ENCODE data around the gene AHCYL1. TPM values are rescaled to one million over a fixed set of nuclear protein-coding genes. Genes with fewer than 3 reads are reported as not detected.

Gene AHCYL1
- total RNA-seq, 2 experiments from 2014 or later: 89.6 to 92.3 TPM

- Mint-ChIP-seq H3K27me3 (no peaks in the 10 kb centered on the region), H3K36me3 (peaks cover 11% of the 10 kb centered on the region), H3K9me3 (no peaks in the 10 kb centered on the region), H3K4me3 (no peak overlapping the region), H3K4me1 (ENCODE audit: low read depth) (peaks cover 58% of the 10 kb centered on the region), H3K27ac (no peak overlapping the region)
- intact Hi-C loops (cut with micrococcal nuclease): no loop called here
- CTCF ChIA-PET: no interaction called here
- POLR2A ChIA-PET: no interaction called here
- no peak for DNase-seq
These were observed 5.1 kb downstream of the AHCYL1 start for GRCh38 chr1:109989506-109990301.

- intact Hi-C loops (cut with micrococcal nuclease): no loop called here
- Mint-ChIP-seq H3K27me3 (no peaks in the 10 kb centered on the region), H3K36me3 (peaks cover 10% of the 10 kb centered on the region), H3K9me3 (no peaks in the 10 kb centered on the region), H3K4me1 (ENCODE audit: low read depth) (peaks cover 59% of the 10 kb centered on the region), H3K4me3 (no peak overlapping the region), H3K27ac (no peak overlapping the region)
- no peak for DNase-seq
- ChIA-PET POLR2A (no interaction called here), CTCF (interaction anchor here (0.7 kb wide), 1 partner anchor 213 kb away, joined by 3 read pairs; no protein-coding TSS in a partner anchor)
These were observed 5.7 kb downstream of the AHCYL1 start for GRCh38 chr1:109990302-109990653.

GRCh38 chr1:109991400-109991925 is 6.9 kb downstream of the AHCYL1 start:
- ChIA-PET CTCF (interaction anchor here (0.6 to 1.5 kb wide), 3 partner anchors 20 to 386 kb away, joined by 3 to 4 read pairs (median 4); no protein-coding TSS in a partner anchor), POLR2A (no interaction called here)
- Mint-ChIP-seq H3K36me3 (peaks cover 15% of the 10 kb centered on the region), H3K9me3 (no peaks in the 10 kb centered on the region), H3K4me1 (ENCODE audit: low read depth) (peaks cover 57% of the 10 kb centered on the region), H3K4me3 (no peak overlapping the region), H3K27ac (no peak overlapping the region), H3K27me3 (no peaks in the 10 kb centered on the region)
- no peak for DNase-seq
- intact Hi-C loops (cut with micrococcal nuclease): no loop called here

GRCh38 chr1:109993885-109994284 is 9.3 kb downstream of the AHCYL1 start:
- Mint-ChIP-seq H3K9me3 (no peaks in the 10 kb centered on the region), H3K4me3 (no peak overlapping the region), H3K36me3 (peaks cover 11% of the 10 kb centered on the region), H3K27ac (no peak overlapping the region), H3K27me3 (no peaks in the 10 kb centered on the region), H3K4me1 (ENCODE audit: low read depth) (peaks cover 40% of the 10 kb centered on the region)
- intact Hi-C loops (cut with micrococcal nuclease): loop anchor here (1.0 kb wide), 2 partner anchors 9 to 10 kb away; no protein-coding TSS in a partner anchor
- CTCF ChIA-PET: interaction anchor here (1.6 to 8.6 kb wide), 3 partner anchors 9 to 354 kb away, joined by 4 to 69 read pairs (median 9); partner anchors contain the start of gene AHCYL1
- POLR2A ChIA-PET: interaction anchor here (0.8 to 2.0 kb wide), 3 partner anchors 8 to 10 kb away, joined by 3 to 7 read pairs (median 6); partner anchors contain the start of gene AHCYL1
- peak; percentile 43 for DNase-seq

GRCh38 chr1:109994654-109995053 is 10.1 kb downstream of the AHCYL1 start:
- ChIA-PET CTCF (interaction anchor here (1.6 to 8.6 kb wide), 3 partner anchors 10 to 355 kb away, joined by 4 to 69 read pairs (median 9); partner anchors contain the start of gene AHCYL1), POLR2A (interaction anchor here (1.3 to 1.4 kb wide), 2 partner anchors 9 to 10 kb away, joined by 5 to 7 read pairs; partner anchors contain the start of gene AHCYL1)
- DNase-seq: no peak
- intact Hi-C loops (cut with micrococcal nuclease): loop anchor here (1.0 kb wide), 1 partner anchor 10 kb away; no protein-coding TSS in a partner anchor
- H3K4me1 Mint-ChIP-seq (ENCODE audit: low read depth): peaks cover 38% of the 10 kb centered on the region
- H3K4me3 Mint-ChIP-seq: no peak overlapping the region
- H3K27me3 Mint-ChIP-seq: no peaks in the 10 kb centered on the region
- H3K36me3 Mint-ChIP-seq: peaks cover 9% of the 10 kb centered on the region
- H3K27ac Mint-ChIP-seq: no peak overlapping the region
- no peaks in the 10 kb centered on the region for H3K9me3 Mint-ChIP-seq

GRCh38 chr1:109995536-109995935 is 11.0 kb downstream of the AHCYL1 start:
- no peaks in the 10 kb centered on the region for H3K9me3 Mint-ChIP-seq
- POLR2A ChIA-PET: interaction anchor here (1.3 kb wide), 1 partner anchor 11 kb away, joined by 5 read pairs; the partner anchor contains the start of gene AHCYL1

GRCh38 chr1:109996476-109996875 is 11.9 kb downstream of the AHCYL1 start:
- no peak for DNase-seq
- no peak overlapping the region for H3K4me3 Mint-ChIP-seq
- H3K36me3 Mint-ChIP-seq: peaks cover 8% of the 10 kb centered on the region
- CTCF ChIA-PET: interaction anchor here (1.5 to 8.6 kb wide), 2 partner anchors 12 to 14 kb away, joined by 3 to 69 read pairs; partner anchors contain the start of gene AHCYL1
- POLR2A ChIA-PET: no interaction called here
- intact Hi-C loops (cut with micrococcal nuclease): no loop called here
- H3K27me3 Mint-ChIP-seq: no peaks in the 10 kb centered on the region
- no peaks in the 10 kb centered on the region for H3K9me3 Mint-ChIP-seq
- H3K27ac Mint-ChIP-seq: no peak overlapping the region
- H3K4me1 Mint-ChIP-seq (ENCODE audit: low read depth): peaks cover 28% of the 10 kb centered on the region

More at GRCh38 chr1:109995536-109995935, 11.0 kb downstream of the AHCYL1 start:
- no peaks in the 10 kb centered on the region for H3K27me3 Mint-ChIP-seq
- peaks cover 9% of the 10 kb centered on the region for H3K36me3 Mint-ChIP-seq
- H3K27ac Mint-ChIP-seq: no peak overlapping the region
- intact Hi-C loops (cut with micrococcal nuclease): no loop called here
- DNase-seq: no peak
- peaks cover 35% of the 10 kb centered on the region for H3K4me1 Mint-ChIP-seq (ENCODE audit: low read depth)
- CTCF ChIA-PET: interaction anchor here (0.7 to 8.6 kb wide), 4 partner anchors 11 to 356 kb away, joined by 3 to 69 read pairs (median 4); partner anchors contain the start of gene AHCYL1
- no peak overlapping the region for H3K4me3 Mint-ChIP-seq

- no peak for DNase-seq
- Mint-ChIP-seq H3K4me3 (no peak overlapping the region), H3K27ac (no peak overlapping the region), H3K27me3 (no peaks in the 10 kb centered on the region), H3K36me3 (peaks cover 7% of the 10 kb centered on the region), H3K9me3 (no peaks in the 10 kb centered on the region), H3K4me1 (ENCODE audit: low read depth) (peaks cover 26% of the 10 kb centered on the region)
- intact Hi-C loops (cut with micrococcal nuclease): no loop called here
- CTCF ChIA-PET: interaction anchor here (1.0 to 8.6 kb wide), 4 partner anchors 13 to 367 kb away, joined by 3 to 69 read pairs (median 5); partner anchors contain the start of gene AHCYL1
- POLR2A ChIA-PET: no interaction called here
These were observed 12.8 kb downstream of the AHCYL1 start for GRCh38 chr1:109997204-109997866.

GRCh38 chr1:109997867-109998229 is 13.3 kb downstream of the AHCYL1 start:
- Mint-ChIP-seq H3K4me1 (ENCODE audit: low read depth) (peaks cover 28% of the 10 kb centered on the region), H3K9me3 (no peaks in the 10 kb centered on the region), H3K27ac (no peak overlapping the region), H3K27me3 (no peaks in the 10 kb centered on the region), H3K4me3 (no peak overlapping the region), H3K36me3 (peaks cover 7% of the 10 kb centered on the region)
- POLR2A ChIA-PET: no interaction called here
- intact Hi-C loops (cut with micrococcal nuclease): no loop called here
- CTCF ChIA-PET: interaction anchor here (1.0 to 8.6 kb wide), 4 partner anchors 13 to 368 kb away, joined by 3 to 69 read pairs (median 5); partner anchors contain the start of gene AHCYL1
- DNase-seq: no peak

GRCh38 chr1:110002695-110003094 is 18.1 kb downstream of the AHCYL1 start:
- no peaks in the 10 kb centered on the region for H3K9me3 Mint-ChIP-seq
- CTCF ChIA-PET: interaction anchor here (1.3 kb wide), 1 partner anchor 18 kb away, joined by 7 read pairs; the partner anchor contains the start of gene AHCYL1
- no peak overlapping the region for H3K4me3 Mint-ChIP-seq
- H3K4me1 Mint-ChIP-seq (ENCODE audit: low read depth): peaks cover 26% of the 10 kb centered on the region
- POLR2A ChIA-PET: no interaction called here
- DNase-seq: no peak
- intact Hi-C loops (cut with micrococcal nuclease): no loop called here
- no peaks in the 10 kb centered on the region for H3K27me3 Mint-ChIP-seq
- H3K27ac Mint-ChIP-seq: no peak overlapping the region
- H3K36me3 Mint-ChIP-seq: peaks cover 3% of the 10 kb centered on the region

GRCh38 chr1:110003747-110004428 is 19.3 kb downstream of the AHCYL1 start:
- Mint-ChIP-seq H3K36me3 (peaks cover 3% of the 10 kb centered on the region), H3K27me3 (no peaks in the 10 kb centered on the region), H3K4me3 (peak overlapping the region; percentile 30), H3K27ac (peak overlapping the region; percentile 82), H3K4me1 (ENCODE audit: low read depth) (peaks cover 24% of the 10 kb centered on the region), H3K9me3 (no peaks in the 10 kb centered on the region)
- ChIA-PET CTCF (interaction anchor here (0.6 to 1.6 kb wide), 4 partner anchors 19 to 363 kb away, joined by 3 to 13 read pairs (median 4); partner anchors contain the start of gene AHCYL1), POLR2A (interaction anchor here (1.4 kb wide), 2 partner anchors 11 to 19 kb away, joined by 4 to 6 read pairs; partner anchors contain the start of gene AHCYL1)
- DNase-seq: peak; percentile 81
- intact Hi-C loops (cut with micrococcal nuclease): loop anchor here (1.0 to 2.0 kb wide), 2 partner anchors 10 to 19 kb away; partner anchors contain the start of gene AHCYL1
